ENCODE results near the gene MARVELD2.
"Not testable (repeated sequence)": the region's sequence is repeated elsewhere in the genome, so short reads cannot be mapped to it uniquely, and the experiment has no call there.

The MARVELD2 gene

GRCh38 chr5:69449511-69449910 is 34.6 kb downstream of the MARVELD2 start:
- no peak for DNase-seq (ENCODE audit: extremely low spot score)
- TF ChIP-seq, protein P1, sequence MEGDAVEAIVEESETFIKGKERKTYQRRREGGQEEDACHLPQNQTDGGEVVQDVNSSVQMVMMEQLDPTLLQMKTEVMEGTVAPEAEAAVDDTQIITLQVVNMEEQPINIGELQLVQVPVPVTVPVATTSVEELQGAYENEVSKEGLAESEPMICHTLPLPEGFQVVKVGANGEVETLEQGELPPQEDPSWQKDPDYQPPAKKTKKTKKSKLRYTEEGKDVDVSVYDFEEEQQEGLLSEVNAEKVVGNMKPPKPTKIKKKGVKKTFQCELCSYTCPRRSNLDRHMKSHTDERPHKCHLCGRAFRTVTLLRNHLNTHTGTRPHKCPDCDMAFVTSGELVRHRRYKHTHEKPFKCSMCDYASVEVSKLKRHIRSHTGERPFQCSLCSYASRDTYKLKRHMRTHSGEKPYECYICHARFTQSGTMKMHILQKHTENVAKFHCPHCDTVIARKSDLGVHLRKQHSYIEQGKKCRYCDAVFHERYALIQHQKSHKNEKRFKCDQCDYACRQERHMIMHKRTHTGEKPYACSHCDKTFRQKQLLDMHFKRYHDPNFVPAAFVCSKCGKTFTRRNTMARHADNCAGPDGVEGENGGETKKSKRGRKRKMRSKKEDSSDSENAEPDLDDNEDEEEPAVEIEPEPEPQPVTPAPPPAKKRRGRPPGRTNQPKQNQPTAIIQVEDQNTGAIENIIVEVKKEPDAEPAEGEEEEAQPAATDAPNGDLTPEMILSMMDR (IDR thresholded peaks at IDR 0.05; ENCODE audit: control extremely low read depth, extremely low read depth, low read depth, missing control alignments) = no peak
- ChIA-PET CTCF (no interaction called here), POLR2A (no interaction called here)

- no peak for DNase-seq (ENCODE audit: extremely low spot score)
- ChIA-PET CTCF (no interaction called here), POLR2A (no interaction called here)
- TF ChIP-seq, protein P1 (IDR thresholded peaks at IDR 0.05; ENCODE audit: control extremely low read depth, extremely low read depth, low read depth, missing control alignments) = no peak
Observed at GRCh38 chr5:69450116-69450515, 35.2 kb downstream of the MARVELD2 start.

- DNase-seq (ENCODE audit: extremely low spot score); CTCF ChIA-PET; POLR2A ChIA-PET: not testable (repeated sequence)
Observed at GRCh38 chr5:69450527-69450926, 35.6 kb downstream of the MARVELD2 start.

GRCh38 chr5:69451941-69452647 is 37.2 kb downstream of the MARVELD2 start:
- TF ChIP-seq, protein P1 (IDR thresholded peaks at IDR 0.05; ENCODE audit: control extremely low read depth, extremely low read depth, low read depth, missing control alignments) = no peak
- DNase-seq (ENCODE audit: extremely low spot score) = no peak
- CTCF ChIA-PET = interaction anchor here (1.6 kb wide), 1 partner anchor 359 kb away, joined by 3 read pairs; no protein-coding TSS in a partner anchor
- POLR2A ChIA-PET = no interaction called here

DNA sequence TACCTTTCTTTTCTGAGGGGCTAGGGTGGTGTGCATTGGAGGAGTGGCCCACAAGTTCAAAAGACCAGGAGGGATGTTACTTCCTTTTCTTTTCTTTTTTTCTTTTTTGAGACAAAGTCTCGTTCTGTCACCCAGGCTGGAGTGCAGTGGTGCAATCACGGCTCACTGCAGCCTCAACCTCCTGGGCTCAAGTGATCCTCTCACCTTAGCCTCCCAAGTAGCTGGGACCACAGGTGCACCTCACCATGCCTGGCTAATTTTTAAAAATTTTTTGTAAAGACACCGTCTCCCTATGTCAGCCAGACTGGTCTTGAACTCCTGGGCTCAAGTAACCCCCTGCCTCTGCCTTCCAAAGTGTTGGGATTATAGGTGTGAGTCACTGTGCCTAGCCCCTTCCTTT is 38.6 kb downstream of the MARVELD2 start:
- POLR2A ChIA-PET = interaction anchor here (0.6 kb wide), 1 partner anchor 120 kb away, joined by 3 read pairs; no protein-coding TSS in a partner anchor
- DNase-seq (ENCODE audit: extremely low spot score) = not testable (repeated sequence)
- CTCF ChIA-PET = interaction anchor here (1.5 to 1.6 kb wide), 2 partner anchors 10 to 360 kb away, joined by 3 to 7 read pairs; no protein-coding TSS in a partner anchor

- TF ChIP-seq, protein P1 (IDR thresholded peaks at IDR 0.05; ENCODE audit: control extremely low read depth, extremely low read depth, low read depth, missing control alignments) = no peak
- ChIA-PET CTCF (interaction anchor here (1.1 to 1.5 kb wide), 2 partner anchors 12 kb away, joined by 4 to 7 read pairs; no protein-coding TSS in a partner anchor), POLR2A (no interaction called here)
- no peak for DNase-seq (ENCODE audit: extremely low spot score)
Observed at GRCh38 chr5:69454460-69455249, 39.7 kb downstream of the MARVELD2 start.

GRCh38 chr5:69455428-69455988 is 40.6 kb downstream of the MARVELD2 start:
- POLR2A ChIA-PET; DNase-seq (ENCODE audit: extremely low spot score): not testable (repeated sequence)
- CTCF ChIA-PET = interaction anchor here (0.6 to 1.1 kb wide), 2 partner anchors 12 to 71 kb away, joined by 3 to 4 read pairs; no protein-coding TSS in a partner anchor

- TF ChIP-seq, protein P1 (IDR thresholded peaks at IDR 0.05; ENCODE audit: control extremely low read depth, extremely low read depth, low read depth, missing control alignments) = no peak
- CTCF ChIA-PET = interaction anchor here (2.2 kb wide), 1 partner anchor 13 kb away, joined by 5 read pairs; no protein-coding TSS in a partner anchor
- POLR2A ChIA-PET = no interaction called here
- no peak for DNase-seq (ENCODE audit: extremely low spot score)
Observed at GRCh38 chr5:69462170-69462569, 47.3 kb downstream of the MARVELD2 start.

DNA sequence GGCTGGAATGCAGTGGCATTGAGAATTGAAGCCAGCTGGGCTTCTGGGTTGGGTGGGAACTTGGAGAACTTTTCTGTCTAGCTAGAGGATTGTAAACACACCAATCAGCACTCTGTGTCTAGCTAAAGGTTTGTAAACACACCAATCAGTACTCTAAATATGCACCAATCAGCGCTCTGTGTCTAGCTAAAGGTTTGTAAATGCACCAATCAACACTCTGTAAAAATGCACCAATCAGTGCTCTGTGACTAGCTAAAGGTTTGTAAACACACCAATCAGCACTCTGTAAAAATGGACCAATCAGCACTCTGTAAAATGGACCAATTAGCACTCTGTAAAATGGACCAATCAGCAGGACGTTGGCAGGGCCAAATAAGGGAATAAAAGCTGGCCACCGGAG is 51.5 kb downstream of the MARVELD2 start:
- POLR2A ChIA-PET; DNase-seq (ENCODE audit: extremely low spot score): not testable (repeated sequence)
- CTCF ChIA-PET = interaction anchor here (1.1 to 1.2 kb wide), 2 partner anchors 12 to 37 kb away, joined by 3 to 4 read pairs; no protein-coding TSS in a partner anchor

Data from GM10248 (cell line).